Endothelial cell (in vitro differentiated cells): ENCODE measurements around the gene GPR63. TPM values are rescaled to one million over a fixed set of nuclear protein-coding genes. Genes with fewer than 3 reads are reported as not detected.

Experiments used
- DNase-seq: peaks from one replicate; pipeline ENCODE4 v3.0.0; 2021; ENCODE audit warnings: low spot score
- H3K27ac Mint-ChIP-seq: one replicate; pipeline ENCODE4 v1.8.0; 2021; ENCODE audit warnings: mixed read lengths, inconsistent platforms; ENCODE audit not compliant: unreplicated experiment
- H3K27me3 Mint-ChIP-seq: one replicate; pipeline ENCODE4 v1.8.0; 2021; ENCODE audit warnings: mild to moderate bottlenecking, moderate library complexity, mixed read lengths, inconsistent platforms; ENCODE audit not compliant: unreplicated experiment
- H3K36me3 Mint-ChIP-seq: one replicate; pipeline ENCODE4 v1.8.0; 2021; ENCODE audit warnings: mild to moderate bottlenecking, low read depth, mixed read lengths, inconsistent platforms; ENCODE audit not compliant: unreplicated experiment
- H3K4me1 Mint-ChIP-seq: one replicate; pipeline ENCODE4 v1.8.0; 2021; ENCODE audit warnings: mild to moderate bottlenecking, mixed read lengths, inconsistent platforms; ENCODE audit not compliant: unreplicated experiment
- H3K4me3 Mint-ChIP-seq: one replicate; pipeline ENCODE4 v1.8.0; 2021; ENCODE audit warnings: mild to moderate bottlenecking, mixed read lengths, inconsistent platforms; ENCODE audit not compliant: unreplicated experiment
- H3K9me3 Mint-ChIP-seq: one replicate; pipeline ENCODE4 v1.8.0; 2021; ENCODE audit warnings: mixed read lengths, inconsistent platforms; ENCODE audit not compliant: unreplicated experiment
- total RNA-seq: library from RNA; stranded (reverse); fragmentation: NEBNext Ultra II Directional; extraction: Animal tissue kit (Norgen Biotek cat#: 25700); gene quantifications from one replicate; pipeline ENCODE4 v1.2.1, GENCODE V29; 2021; ENCODE audit not compliant: unreplicated experiment
- TF ChIP-seq, protein P1 (sequence below): fragments of 200-600 bp; sonication (generic); IDR thresholded peaks from one replicate; pipeline ENCODE4 v1.5.0; 2021; ENCODE audit warnings: antibody characterized with exemption; ENCODE audit not compliant: unreplicated experiment

Gene GPR63
- total RNA-seq, 1 donor from 2014 or later = 1.5 TPM

DNA sequence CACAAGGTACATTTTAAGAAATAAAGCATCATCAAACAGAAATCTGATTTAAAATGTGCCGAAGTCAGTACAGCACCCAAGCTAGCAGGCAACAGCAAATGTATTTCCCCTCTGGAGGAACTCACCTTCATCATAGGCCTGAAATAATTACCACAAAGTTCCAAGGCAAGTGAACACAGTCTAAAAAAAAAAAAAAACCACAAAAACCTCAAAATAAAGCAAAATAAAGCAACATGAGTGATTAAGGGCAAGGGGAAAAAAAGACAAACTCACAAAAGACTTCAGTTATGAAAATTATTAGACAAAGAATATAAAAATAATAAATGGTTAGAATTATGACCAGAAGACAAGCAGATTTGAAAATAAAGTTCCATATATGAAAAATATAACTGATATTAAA, 10.4 kb downstream of the GPR63 start:
- H3K36me3 Mint-ChIP-seq = no peaks in the 10 kb centered on the region
- no peaks in the 10 kb centered on the region for H3K27me3 Mint-ChIP-seq
- TF ChIP-seq, protein P1, sequence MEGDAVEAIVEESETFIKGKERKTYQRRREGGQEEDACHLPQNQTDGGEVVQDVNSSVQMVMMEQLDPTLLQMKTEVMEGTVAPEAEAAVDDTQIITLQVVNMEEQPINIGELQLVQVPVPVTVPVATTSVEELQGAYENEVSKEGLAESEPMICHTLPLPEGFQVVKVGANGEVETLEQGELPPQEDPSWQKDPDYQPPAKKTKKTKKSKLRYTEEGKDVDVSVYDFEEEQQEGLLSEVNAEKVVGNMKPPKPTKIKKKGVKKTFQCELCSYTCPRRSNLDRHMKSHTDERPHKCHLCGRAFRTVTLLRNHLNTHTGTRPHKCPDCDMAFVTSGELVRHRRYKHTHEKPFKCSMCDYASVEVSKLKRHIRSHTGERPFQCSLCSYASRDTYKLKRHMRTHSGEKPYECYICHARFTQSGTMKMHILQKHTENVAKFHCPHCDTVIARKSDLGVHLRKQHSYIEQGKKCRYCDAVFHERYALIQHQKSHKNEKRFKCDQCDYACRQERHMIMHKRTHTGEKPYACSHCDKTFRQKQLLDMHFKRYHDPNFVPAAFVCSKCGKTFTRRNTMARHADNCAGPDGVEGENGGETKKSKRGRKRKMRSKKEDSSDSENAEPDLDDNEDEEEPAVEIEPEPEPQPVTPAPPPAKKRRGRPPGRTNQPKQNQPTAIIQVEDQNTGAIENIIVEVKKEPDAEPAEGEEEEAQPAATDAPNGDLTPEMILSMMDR = no peak
- H3K9me3 Mint-ChIP-seq = no peaks in the 10 kb centered on the region
- H3K4me3 Mint-ChIP-seq = no peak overlapping the region
- no peaks in the 10 kb centered on the region for H3K4me1 Mint-ChIP-seq
- H3K27ac Mint-ChIP-seq = no peak overlapping the region
- no peak for DNase-seq

- Mint-ChIP-seq H3K27me3 (peaks cover 1% of the 10 kb centered on the region), H3K9me3 (no peaks in the 10 kb centered on the region), H3K4me1 (no peaks in the 10 kb centered on the region), H3K36me3 (no peaks in the 10 kb centered on the region), H3K4me3 (no peak overlapping the region), H3K27ac (no peak overlapping the region)
- DNase-seq = no peak
- TF ChIP-seq, protein P1 = no peak
Observed at GRCh38 chr6:96823743-96824142, 13.5 kb downstream of the GPR63 start.

DNA sequence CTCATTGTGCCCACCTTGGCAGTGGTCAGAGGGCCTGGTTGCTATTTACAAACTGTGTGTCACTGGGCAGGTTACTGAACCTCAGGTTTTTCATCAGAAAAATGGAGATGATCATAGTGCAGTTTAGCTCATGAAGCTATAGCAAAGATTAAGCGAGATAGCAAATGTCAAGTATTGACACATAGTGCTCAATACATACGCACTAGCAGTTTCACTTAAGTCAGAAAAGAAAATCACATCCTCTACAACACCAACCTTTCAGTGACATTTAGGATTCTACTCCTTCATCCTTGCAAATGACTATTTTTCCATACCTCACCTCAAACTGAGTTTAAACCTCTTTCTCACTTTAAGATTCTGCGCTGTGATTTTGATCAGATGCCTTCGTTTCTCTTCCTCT, 16.2 kb downstream of the GPR63 start:
- H3K27me3 Mint-ChIP-seq = peaks cover 1% of the 10 kb centered on the region
- H3K27ac Mint-ChIP-seq = no peak overlapping the region
- H3K4me3 Mint-ChIP-seq = no peak overlapping the region
- no peak for DNase-seq
- peaks cover 3% of the 10 kb centered on the region for H3K4me1 Mint-ChIP-seq
- TF ChIP-seq, protein P1 = no peak
- H3K9me3 Mint-ChIP-seq = no peaks in the 10 kb centered on the region
- no peaks in the 10 kb centered on the region for H3K36me3 Mint-ChIP-seq

DNA sequence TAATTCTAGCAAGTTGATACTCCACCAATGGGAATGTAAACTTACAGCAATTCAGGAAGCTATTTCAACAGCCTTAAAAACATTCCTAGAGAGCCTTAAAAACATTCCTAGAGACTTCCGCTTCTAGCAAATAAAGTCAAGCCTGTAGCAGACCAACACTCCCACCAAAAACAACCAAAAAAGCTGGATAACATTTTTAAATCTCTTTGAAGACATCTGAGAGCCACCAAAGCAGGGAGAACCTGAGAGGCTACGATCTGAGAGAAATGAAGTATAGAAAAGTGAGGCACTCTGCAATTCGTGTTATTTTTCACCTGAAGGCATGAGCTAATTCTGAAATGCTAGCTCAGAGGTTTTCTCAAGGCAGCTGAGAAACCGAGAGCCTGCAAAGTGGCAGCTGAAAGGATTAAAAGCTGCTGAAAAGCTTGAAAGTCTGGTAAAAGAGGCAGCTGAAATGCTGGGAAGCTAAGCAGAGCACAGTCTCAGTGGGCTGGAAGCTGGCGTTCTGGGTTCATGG, 20.9 kb downstream of the GPR63 start:
- Mint-ChIP-seq H3K27me3 (peaks cover 1% of the 10 kb centered on the region), H3K27ac (no peak overlapping the region), H3K4me1 (peaks cover 3% of the 10 kb centered on the region), H3K4me3 (no peak overlapping the region), H3K9me3 (no peaks in the 10 kb centered on the region), H3K36me3 (no peaks in the 10 kb centered on the region)
- DNase-seq = no peak
- TF ChIP-seq, protein P1 = no peak

DNA sequence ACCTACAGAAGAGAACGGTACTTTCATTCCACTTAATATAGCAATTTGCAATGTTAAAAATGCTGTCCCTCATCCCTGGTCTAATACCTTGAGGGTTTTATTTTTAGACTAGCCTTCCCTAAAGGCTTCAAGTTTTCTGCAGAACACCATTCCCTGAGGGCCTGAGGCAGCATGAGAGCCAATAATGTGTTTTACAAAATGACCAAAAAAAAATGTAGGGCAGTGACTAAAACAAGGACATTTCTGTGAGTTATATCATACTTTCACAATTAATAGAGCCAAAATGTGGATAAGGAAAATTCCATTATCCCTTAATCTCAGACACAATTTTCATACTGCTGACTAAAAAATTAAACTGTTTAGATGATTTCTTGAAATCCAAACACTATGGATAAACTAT, 22.7 kb downstream of the GPR63 start:
- Mint-ChIP-seq H3K4me1 (peaks cover 3% of the 10 kb centered on the region), H3K27me3 (peaks cover 1% of the 10 kb centered on the region), H3K4me3 (no peak overlapping the region), H3K36me3 (no peaks in the 10 kb centered on the region), H3K9me3 (no peaks in the 10 kb centered on the region), H3K27ac (no peak overlapping the region)
- TF ChIP-seq, protein P1 = no peak
- DNase-seq = no peak
